ENCODE data around the gene TPRN.

The TPRN gene

GRCh38 chr9:137158625-137159024, 41.9 kb downstream of the TPRN start:
- DNase-seq, result no peak

GRCh38 chr9:137157618-137158415, 42.7 kb downstream of the TPRN start:
- no peak for DNase-seq

GRCh38 chr9:137156567-137157375, 43.8 kb downstream of the TPRN start:
- peak; percentile 42 to 57 for DNase-seq

GRCh38 chr9:137152844-137153405, 47.6 kb downstream of the TPRN start:
- no peak for DNase-seq

- DNase-seq, result peak; percentile 50 to 55
Measured at GRCh38 chr9:137150617-137151457, 49.7 kb downstream of the TPRN start.

- no peak for DNase-seq
Measured at GRCh38 chr9:137149942-137150616, 50.5 kb downstream of the TPRN start.

- DNase-seq, result no peak
Measured at GRCh38 chr9:137149363-137149762, 51.2 kb downstream of the TPRN start.

GRCh38 chr9:137148661-137149060, 51.9 kb downstream of the TPRN start:
- no peak for DNase-seq

- no peak for DNase-seq
Measured at GRCh38 chr9:137148242-137148641, 52.3 kb downstream of the TPRN start.

- no peak for DNase-seq
Measured at GRCh38 chr9:137147793-137148160, 52.8 kb downstream of the TPRN start.

- DNase-seq, result no peak
Measured at GRCh38 chr9:137147091-137147792, 53.3 kb downstream of the TPRN start.

- DNase-seq, result no peak
Measured at GRCh38 chr9:137146527-137146918, 54.0 kb downstream of the TPRN start.

- DNase-seq, result no peak
Measured at GRCh38 chr9:137145731-137146526, 54.6 kb downstream of the TPRN start.

- no peak for DNase-seq
Measured at GRCh38 chr9:137143459-137143858, 57.1 kb downstream of the TPRN start.

GRCh38 chr9:137141976-137142936, 58.3 kb downstream of the TPRN start:
- DNase-seq, result no peak
